Measurements from ENCODE around the gene FBXL17. TPM values are rescaled to one million over a fixed set of nuclear protein-coding genes. Genes with fewer than 3 reads are reported as not detected.
A peak's percentile ranks its signal among the peaks of the same experiment; 100 is the strongest.
"Not testable (repeated sequence)": the region's sequence is repeated elsewhere in the genome, so short reads cannot be mapped to it uniquely, and the experiment has no call there.

FBXL17 gene
- 14.2 TPM for total RNA-seq (ENCODE audit: insufficient read depth, low replicate concordance)

GRCh38 chr5:108381954-108382783, at the start of gene FBXL17:
FBXL17 (minus strand) TSS chr5:108382098.
- DNase-seq (ENCODE audit: low spot score) = peak; percentile 96

- DNase-seq (ENCODE audit: low spot score) = no peak
Observed at GRCh38 chr5:108430931-108431608, 49.2 kb upstream of the FBXL17 start.

- no peak for DNase-seq (ENCODE audit: low spot score)
Observed at GRCh38 chr5:108421713-108422112, 39.8 kb upstream of the FBXL17 start.

- DNase-seq (ENCODE audit: low spot score) = no peak
Observed at GRCh38 chr5:108420755-108421154, 38.9 kb upstream of the FBXL17 start.

GRCh38 chr5:108420158-108420557, 38.3 kb upstream of the FBXL17 start:
- DNase-seq (ENCODE audit: low spot score) = no peak

- DNase-seq (ENCODE audit: low spot score) = no peak
Observed at GRCh38 chr5:108418197-108418596, 36.3 kb upstream of the FBXL17 start.

- peak; percentile 3 for DNase-seq (ENCODE audit: low spot score)
Observed at GRCh38 chr5:108417166-108417670, 35.3 kb upstream of the FBXL17 start.

- no peak for DNase-seq (ENCODE audit: low spot score)
Observed at GRCh38 chr5:108415726-108416125, 33.8 kb upstream of the FBXL17 start.

- DNase-seq (ENCODE audit: low spot score) = no peak
Observed at GRCh38 chr5:108409786-108410185, 27.9 kb upstream of the FBXL17 start.

GRCh38 chr5:108405201-108405600, 23.3 kb upstream of the FBXL17 start:
- not testable (repeated sequence) for DNase-seq (ENCODE audit: low spot score)

GRCh38 chr5:108398964-108399363, 17.1 kb upstream of the FBXL17 start:
- DNase-seq (ENCODE audit: low spot score) = no peak

- DNase-seq (ENCODE audit: low spot score) = not testable (repeated sequence)
Observed at GRCh38 chr5:108396837-108397236, 14.9 kb upstream of the FBXL17 start.

GRCh38 chr5:108387758-108388157, 5.9 kb upstream of the FBXL17 start:
- DNase-seq (ENCODE audit: low spot score) = no peak

GRCh38 chr5:108386345-108387061, 4.6 kb upstream of the FBXL17 start:
- no peak for DNase-seq (ENCODE audit: low spot score)

GRCh38 chr5:108384741-108385140, 2.8 kb upstream of the FBXL17 start:
- DNase-seq (ENCODE audit: low spot score) = no peak

- DNase-seq (ENCODE audit: low spot score) = no peak
Observed at GRCh38 chr5:108382784-108383330, 959 bp upstream of the FBXL17 start.

- peak; percentile 83 for DNase-seq (ENCODE audit: low spot score)
Observed at GRCh38 chr5:108381350-108381953, 446 bp downstream of the FBXL17 start.

GRCh38 chr5:108380531-108381349, 1.2 kb downstream of the FBXL17 start:
- peak; percentile 75 for DNase-seq (ENCODE audit: low spot score)

GRCh38 chr5:108379722-108380530, 2.0 kb downstream of the FBXL17 start:
- DNase-seq (ENCODE audit: low spot score) = peak; percentile 17

- DNase-seq (ENCODE audit: low spot score) = no peak
Observed at GRCh38 chr5:108375768-108376167, 6.1 kb downstream of the FBXL17 start.
